ENCODE measurements around the gene FBXW9.
A peak's percentile ranks its signal among the peaks of the same experiment; 100 is the strongest.

DNA sequence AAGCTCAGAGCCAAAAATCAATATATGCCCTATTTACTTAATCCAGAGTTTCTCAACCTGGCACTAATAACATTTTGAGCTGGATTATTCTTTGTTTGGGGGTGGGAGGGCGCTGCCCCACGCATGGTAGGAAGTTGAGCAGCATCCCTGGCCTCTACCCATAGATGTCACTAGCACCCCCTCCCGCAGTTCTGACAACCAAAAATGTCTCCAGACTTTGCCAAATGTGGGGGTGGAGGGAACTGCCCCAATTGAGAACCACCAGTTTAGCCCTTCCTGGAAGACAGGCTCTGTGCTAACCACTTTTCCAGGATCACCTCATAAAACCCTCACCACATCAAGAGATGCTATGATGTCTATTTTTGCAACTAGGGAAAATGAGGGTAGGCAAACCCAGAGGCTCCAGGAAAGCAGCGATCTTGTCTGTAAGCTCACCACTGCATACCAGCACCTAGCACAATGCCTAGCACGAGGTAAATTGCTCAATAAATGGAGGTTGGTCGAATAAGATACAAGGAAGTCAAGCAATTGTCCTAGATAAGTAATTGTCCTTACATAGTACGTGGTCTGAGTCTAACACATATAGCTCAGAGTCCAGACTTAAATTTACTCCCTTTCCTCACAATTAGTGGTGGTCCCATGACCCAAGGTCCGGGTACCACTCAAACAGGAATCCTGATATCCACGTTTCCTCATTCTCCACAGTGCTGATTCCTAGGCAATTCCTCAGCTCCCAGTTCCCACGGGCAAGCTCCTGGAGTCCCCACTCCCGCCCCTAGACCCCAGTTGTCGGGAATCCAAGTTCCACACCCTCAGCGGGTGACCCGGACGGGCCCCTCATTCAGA, 37.2 kb upstream of the FBXW9 start:
- peak; percentile 60 for TF ChIP-seq CTCF (conservative IDR thresholded peaks at IDR 0.05)
- no peak for TF ChIP-seq EZH2 (IDR thresholded peaks at IDR 0.05; ENCODE audit: low read depth)
